ENCODE results near the gene SEPSECS. TPM values are rescaled to one million over a fixed set of nuclear protein-coding genes. Genes with fewer than 3 reads are reported as not detected.

SEPSECS gene
- polyA plus RNA-seq (ENCODE audit: insufficient read length in 4 of 4) = 10 to 100 TPM; 10.7 to 20.7 (median 18.5) TPM

DNA sequence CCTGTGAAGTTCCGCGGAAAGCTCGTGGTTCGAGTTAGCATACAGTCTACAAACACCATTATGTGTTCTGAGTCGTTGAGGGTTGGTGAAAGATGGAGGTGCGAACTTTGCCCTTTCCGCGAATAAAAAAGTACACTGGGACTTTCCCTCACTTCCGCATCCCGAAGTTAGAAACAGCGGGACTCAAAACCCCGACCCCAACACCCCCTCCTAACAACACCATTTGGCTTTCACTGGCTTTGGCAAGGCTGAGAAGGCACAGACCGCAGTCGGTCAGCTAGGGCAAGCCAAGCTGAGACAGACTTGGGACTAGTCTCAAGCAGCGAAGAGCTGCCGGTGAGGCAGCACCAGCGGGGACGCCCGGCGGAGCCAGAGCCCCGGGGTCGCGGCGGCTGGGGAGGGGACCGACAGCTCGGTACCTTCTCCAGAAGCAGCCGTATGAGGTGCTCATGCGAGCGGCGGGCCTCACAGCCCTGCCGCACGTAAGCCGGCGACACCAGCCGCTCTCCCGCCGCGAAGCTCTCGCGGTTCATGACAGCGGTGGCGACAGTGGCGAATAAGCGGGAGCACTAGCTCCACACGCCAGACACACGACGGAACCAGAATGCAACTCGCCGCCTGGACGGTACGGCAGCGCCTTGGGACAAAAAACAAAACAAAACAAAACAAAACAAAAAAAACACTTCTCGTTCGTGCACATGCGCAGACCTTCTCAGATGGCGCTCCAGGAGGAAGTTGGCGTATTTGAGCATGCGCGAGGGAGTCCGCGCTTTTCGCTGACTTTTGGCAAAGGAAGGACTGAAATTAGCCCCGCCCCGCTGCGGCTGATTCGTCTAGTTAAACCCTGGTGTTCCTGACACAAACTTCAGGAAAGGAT, at the start of gene SEPSECS:
Gene SEPSECS (minus strand): TSS at position 613 of the 877 bp plus-strand sequence. CDS start 80 bp downstream, at position 533.
- DNase-seq (ENCODE audit: low read depth in 4 of 4, low spot score in 3 of 4) = peak; percentile 97 to 98 (median 97)

DNA sequence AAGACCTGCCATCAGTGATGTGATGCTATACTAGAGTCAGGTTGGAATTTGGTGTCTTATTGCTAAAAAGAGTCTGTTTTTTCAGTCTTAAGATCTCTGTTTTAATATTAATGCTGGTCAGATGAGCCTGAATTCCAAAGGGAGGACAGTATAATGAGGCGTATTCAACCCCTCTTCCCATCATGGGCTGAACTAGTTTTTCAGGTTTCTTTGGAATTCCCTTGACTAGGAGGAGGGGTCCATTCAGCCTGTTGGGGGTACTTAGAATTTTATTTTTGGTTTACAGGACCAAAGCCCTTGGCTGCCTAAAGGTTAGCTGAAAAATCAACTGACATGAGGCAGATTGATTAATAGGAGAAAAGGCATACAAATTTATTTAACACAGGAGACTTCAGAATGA, 49.5 kb upstream of the SEPSECS start:
- DNase-seq (ENCODE audit: low read depth in 4 of 4, low spot score in 3 of 4) = no peak

- DNase-seq (ENCODE audit: low read depth in 4 of 4, low spot score in 3 of 4) = no peak
These were observed 47.7 kb upstream of the SEPSECS start for GRCh38 chr4:25207997-25208396.

DNA sequence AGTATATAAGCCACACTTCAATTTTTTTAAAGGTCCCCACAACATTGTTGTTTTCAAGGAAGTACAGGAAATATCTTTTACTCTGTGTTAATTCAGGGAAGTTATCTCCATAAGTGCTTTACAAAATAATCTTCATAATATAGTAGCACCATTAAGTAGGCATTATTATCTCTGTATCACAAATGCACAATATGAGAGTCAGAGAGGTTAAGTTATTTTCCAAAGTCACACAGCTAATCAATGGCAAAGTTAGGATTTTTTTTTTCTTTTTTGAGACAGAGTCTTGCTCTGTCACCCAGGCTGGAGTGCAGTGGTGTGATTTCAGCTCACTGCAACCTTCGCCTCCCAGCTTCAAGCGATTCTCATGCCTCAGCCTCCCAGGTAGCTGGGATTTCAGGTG, 38.5 kb upstream of the SEPSECS start:
- no peak for DNase-seq (ENCODE audit: low read depth in 4 of 4, low spot score in 3 of 4)

- DNase-seq (ENCODE audit: low read depth in 4 of 4, low spot score in 3 of 4) = no peak
These were observed 30.2 kb upstream of the SEPSECS start for GRCh38 chr4:25190407-25190806.

- DNase-seq (ENCODE audit: low read depth in 4 of 4, low spot score in 3 of 4) = no peak
These were observed 23.8 kb upstream of the SEPSECS start for GRCh38 chr4:25184056-25184455.

- DNase-seq (ENCODE audit: low read depth in 4 of 4, low spot score in 3 of 4) = no peak
These were observed 22.7 kb upstream of the SEPSECS start for GRCh38 chr4:25182937-25183336.

DNA sequence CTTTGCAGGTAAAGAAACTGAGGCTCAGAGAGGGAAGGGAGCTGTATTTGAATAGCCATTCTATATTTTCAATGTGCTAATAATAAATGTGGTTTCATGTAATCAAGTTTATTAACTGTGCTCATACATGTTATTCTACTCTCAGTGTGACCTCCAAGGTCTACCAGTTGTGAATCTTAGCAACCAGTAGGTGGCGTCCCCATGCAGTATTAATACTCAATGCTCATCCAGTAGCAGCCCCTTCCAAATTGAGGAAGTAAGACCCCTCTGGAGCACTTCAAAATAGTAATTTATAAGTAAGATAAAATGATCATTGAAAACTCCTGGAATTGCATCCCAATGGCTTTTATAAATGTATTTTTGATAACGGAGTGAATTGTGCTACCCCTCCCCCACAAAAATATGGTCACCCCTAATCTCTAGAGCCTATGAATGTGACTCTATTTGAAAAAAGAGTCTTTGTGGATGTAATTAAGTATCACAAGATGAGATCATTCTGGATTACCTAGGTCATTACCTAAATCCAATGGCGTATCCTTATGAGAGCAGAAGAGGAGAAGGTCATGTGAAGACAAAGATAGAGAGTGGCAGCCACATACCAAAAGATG, 20.4 kb upstream of the SEPSECS start:
- no peak for DNase-seq (ENCODE audit: low read depth in 4 of 4, low spot score in 3 of 4)

DNA sequence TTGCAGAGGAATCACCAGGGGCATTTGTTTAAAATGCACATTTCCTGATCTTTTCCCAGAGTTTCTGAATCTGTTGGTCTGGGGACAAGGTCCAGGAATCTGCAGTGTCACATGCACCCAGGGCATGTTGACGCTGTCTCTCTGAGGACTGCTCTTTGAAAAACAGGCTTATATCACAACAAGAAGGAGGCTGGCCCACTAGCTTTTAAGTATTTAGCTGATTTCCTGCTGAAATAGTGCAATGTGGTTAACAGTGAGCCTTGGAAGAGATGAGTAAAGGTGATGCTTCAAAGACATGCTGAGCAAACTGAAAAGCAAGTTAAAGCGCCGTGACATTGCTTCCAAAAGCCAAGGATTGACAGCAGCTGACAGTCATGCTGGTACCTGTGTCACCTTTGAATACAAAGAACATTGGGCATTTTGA, 18.6 kb upstream of the SEPSECS start:
- DNase-seq (ENCODE audit: low read depth in 4 of 4, low spot score in 3 of 4) = no peak

DNA sequence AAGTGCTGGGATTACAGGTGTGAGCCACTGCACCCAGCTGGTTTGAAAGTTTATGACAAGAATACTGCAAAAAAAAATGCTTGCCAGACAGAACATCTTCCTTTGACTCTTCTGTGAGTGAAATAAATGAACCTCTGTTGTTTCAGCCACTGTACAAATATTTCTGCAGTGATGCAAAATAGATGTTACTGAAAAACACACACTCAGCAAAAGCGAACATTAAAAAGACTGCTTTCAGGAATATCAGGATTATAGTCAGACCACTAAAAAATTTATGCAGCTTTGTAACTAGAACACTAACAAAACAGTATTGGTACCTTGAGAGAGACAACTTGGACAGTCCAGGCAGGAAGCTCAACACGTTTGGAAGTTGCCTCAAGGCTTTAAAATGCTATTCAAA, 16.9 kb upstream of the SEPSECS start:
- no peak for DNase-seq (ENCODE audit: low read depth in 4 of 4, low spot score in 3 of 4)

DNA sequence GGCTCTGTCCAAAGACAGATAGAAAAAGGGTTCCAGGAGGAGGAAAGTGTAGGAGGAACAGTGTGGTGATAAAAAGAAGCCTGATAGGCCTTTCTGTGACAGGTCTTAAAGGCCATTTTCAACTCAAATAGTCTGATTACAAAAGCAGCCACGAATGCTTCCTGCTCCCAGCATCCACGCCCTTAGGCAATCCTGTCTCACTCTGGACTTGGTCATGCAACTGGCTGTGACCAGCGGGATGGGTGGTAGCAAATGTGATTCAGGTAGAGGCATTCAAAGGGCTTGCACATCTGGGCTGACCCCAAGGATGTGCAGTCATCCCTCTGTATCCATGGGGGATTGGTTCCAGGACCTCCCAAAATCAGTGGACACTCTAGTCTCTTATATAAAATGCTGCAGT, 14.4 kb upstream of the SEPSECS start:
- DNase-seq (ENCODE audit: low read depth in 4 of 4, low spot score in 3 of 4) = no peak

DNA sequence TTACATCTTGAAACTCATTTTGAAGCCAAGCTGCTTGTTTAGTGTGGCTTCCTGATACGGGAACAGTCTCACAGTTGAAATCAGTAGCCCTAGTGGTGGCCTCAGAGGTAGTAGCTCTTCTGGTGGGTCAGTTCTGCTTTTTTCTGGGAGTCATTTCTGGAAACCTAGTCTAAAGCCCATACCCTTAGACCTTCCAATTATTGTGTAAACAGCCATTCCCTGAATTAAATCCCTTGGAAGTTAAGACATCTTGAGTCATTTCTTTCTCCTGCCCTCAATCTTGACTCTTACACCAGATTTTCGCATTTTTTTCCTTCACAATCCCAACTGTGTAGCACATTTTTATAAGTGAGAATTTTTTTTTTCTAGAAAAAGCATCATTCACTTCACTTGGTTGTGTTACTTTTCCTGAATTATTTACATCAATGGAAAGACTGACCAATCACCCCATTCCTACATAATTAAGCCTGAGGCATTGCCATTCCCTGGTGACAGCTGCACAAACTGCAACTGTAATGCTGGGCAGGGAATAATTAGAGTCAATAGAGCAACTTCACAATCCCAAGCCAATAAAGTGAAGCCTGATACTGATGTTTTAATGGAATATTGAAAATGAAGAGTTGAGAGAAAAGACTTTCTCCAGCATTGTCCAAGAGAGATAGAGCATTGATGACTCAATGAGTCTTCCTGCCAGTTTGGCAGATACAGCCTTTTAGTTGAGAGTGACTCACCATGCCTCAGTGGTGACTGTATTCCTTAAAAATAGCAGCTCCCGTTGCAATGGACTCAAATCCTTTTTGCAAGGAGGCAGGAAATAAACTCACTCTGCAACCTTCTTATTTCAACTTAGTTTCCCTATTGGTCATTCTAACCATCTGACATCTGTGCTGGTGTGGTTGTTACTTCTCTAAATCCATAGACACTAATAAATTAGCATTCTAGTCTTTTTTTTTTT, 13.0 kb upstream of the SEPSECS start:
- no peak for DNase-seq (ENCODE audit: low read depth in 4 of 4, low spot score in 3 of 4)

DNA sequence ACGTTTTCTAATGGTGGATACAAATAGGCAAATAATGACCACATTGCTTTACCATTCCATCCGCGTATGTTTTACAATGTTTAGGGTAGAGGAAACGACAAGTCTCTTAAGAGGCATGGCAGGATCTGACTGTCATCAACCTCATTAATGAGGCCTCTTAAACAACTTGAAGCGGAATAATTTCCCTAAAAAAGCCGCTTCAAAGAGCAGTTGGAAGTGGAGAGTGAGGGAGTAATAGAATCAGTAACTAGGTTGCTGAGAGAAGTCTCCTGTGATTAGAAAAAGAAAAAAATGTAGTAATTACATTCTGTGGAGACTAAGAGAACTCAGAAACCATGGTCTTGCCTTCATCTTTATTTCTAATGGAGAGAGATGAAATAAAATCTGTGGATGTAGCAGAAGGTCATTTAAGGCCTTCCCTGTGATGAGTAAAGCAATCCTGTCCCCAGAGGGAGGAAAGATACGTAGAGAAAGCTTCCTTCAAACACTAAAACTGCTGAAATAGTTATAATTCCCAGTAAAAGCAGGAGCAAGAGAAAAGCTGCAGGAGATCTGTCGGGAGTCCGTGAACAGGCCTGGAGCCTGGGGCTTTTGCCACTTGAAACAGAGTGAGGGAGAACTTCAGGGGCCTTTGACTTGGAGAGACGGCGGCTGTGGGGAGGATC, 11.1 kb upstream of the SEPSECS start:
- no peak for DNase-seq (ENCODE audit: low read depth in 4 of 4, low spot score in 3 of 4)

DNA sequence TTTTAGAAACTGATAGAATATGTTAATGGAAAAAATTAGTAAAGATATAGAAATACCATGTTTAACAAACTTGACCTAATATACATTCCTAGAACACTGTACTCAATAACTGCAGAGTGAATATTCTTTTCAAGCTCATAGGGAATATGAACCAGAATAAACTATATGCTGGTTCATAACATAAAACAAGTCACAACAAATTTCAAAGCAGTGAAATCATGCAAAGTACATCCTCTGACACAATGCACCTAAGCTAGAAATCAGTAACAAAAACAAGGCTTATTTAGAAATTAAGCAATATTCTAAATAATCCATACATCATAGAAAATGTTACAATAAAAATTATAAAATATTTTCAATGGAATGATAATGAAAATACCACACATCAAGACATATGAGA, 9.2 kb upstream of the SEPSECS start:
- DNase-seq (ENCODE audit: low read depth in 4 of 4, low spot score in 3 of 4) = no peak

DNA sequence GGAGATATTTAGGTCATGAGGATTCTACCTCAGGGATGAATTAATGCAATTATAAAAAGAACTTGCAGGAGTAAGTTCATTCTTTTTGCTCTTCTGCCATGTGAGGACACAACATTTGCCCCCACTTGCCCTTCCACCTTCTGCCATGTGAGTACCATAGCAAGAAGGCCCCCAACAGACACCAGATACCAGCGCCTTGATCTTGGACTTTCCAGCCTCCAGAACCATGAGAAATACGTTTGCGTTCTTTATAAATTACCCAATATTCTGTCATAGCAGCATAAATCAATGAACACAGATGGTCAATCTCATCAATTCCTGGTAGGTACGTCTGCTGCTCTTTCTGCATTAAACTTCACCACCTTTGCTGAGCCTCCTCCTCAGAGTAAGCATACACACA, 5.7 kb upstream of the SEPSECS start:
- no peak for DNase-seq (ENCODE audit: low read depth in 4 of 4, low spot score in 3 of 4)

DNA sequence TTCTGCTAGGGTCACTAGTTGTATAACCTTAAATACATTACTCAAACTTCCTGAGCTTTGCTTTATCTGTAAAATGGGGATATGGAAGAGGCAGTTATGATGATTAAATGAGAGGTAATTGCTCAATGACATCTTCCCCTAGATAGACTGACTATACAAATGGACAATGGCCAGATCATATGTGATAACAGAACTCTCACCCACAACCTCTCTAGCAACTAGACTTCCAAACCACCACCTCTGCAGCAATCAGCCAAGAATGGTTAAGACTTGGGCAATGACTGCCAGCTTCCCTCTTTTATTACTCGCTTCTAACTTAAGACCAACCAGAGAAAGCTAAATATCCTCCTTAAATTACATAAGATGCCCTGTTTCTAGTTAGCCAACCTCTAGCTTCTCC, 2.9 kb upstream of the SEPSECS start:
- DNase-seq (ENCODE audit: low read depth in 4 of 4, low spot score in 3 of 4) = no peak

DNA sequence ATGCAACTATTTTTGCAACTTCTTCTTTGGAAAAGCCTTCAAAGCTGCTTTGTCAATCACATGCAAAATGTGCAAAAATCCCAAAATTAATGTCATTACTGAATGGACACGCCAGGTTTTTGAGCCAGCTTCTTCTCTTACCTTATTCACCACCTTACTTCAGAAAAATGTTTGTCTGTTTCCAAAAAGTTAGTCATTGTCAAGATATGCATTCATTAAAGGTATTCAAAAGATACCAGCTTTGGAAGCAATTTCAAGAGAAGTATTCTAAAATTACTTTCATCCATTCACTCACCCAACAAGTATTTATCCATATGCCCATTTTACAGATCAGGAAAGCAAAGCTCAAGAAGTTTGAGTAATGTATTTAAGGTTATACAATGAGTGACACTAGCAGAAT, 2.3 kb upstream of the SEPSECS start:
- no peak for DNase-seq (ENCODE audit: low read depth in 4 of 4, low spot score in 3 of 4)

GRCh38 chr4:25161593-25161950, 1.3 kb upstream of the SEPSECS start:
- no peak for DNase-seq (ENCODE audit: low read depth in 4 of 4, low spot score in 3 of 4)

- peak in 1 of 4 donors; percentile 22 for DNase-seq (ENCODE audit: low read depth in 4 of 4, low spot score in 3 of 4)
These were observed 704 bp upstream of the SEPSECS start for GRCh38 chr4:25160714-25161592.

DNA sequence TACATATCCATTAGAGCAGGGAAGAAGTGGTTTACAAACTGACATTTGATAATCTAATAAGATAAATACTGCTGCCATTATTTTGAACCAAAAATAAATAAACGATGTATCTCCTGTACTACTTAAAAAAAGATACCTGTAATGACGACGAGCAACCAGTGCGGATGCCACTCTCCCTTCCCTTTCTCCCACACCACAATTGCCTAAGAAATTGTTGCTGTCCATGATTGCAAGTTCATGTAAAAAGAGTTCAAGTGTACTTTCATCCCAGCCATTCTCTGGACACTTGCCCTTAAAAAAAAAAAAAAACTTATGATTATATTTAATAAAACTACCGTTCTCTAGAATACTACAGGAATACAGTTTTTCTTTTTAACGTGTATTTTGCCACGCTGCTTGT, 1.4 kb downstream of the SEPSECS start:
- DNase-seq (ENCODE audit: low read depth in 4 of 4, low spot score in 3 of 4) = no peak
